Activated CD8-positive, alpha-beta memory T cell treated with anti-CD3 and anti-CD28 coated beads, Interleukin-2, amount 50 U/mL, for 1 hour (primary cell): ENCODE measurements around the gene CKMT1B.
"Not testable (repeated sequence)": the region's sequence is repeated elsewhere in the genome, so short reads cannot be mapped to it uniquely, and the experiment has no call there.

Experiments used
- DNase-seq: peaks from one replicate; pipeline ENCODE4 v3.0.0-alpha.2; 2020; ENCODE audit errors: extremely low read depth

The CKMT1B gene

DNA sequence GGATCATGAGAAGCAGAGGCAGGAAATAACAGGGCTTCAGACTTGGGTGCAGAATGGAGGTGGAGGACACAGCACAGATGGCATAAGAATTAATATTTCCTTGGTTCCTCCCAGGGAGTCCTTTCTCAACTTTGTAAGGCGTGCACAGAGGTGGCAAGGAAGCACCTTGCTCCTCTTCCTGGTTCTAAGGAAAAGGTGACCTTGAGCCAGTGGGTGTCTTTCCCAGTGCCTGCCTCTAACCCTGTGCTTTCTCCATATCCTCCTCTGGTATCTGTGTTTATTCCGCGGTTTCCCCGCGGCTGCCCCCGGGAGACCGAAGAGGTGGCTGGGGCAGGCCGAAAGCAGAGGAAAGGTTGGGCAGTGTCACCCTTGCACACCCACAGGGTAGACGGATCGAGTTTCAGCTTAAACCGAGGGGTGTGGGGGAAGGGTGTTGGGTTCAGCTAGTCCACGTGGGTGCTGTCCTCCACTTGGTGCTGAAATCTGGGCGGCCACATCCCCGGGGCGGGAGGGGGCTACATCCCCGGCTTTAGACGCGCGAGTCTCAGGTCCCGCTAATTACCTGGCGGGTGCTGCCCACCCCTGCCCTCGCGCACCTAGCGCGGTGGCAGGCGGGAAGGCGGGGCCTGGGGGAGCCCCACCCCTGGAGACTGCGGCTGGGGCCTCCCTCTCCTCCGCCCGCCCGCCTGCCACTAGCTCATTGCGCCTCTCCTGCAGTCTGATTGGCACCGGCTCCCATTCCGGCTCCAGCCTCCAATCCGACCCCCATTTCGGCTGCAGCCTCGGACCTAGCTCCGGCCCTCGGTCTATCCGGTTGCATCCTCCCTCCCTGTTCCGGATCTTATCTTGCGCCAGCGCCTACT is at the start of gene CKMT1B:
Gene CKMT1B (plus strand): TSS at position 700 of the 863 bp plus-strand sequence. CDS start 192 bp downstream, outside the sequence.
- DNase-seq = not testable (repeated sequence)

DNA sequence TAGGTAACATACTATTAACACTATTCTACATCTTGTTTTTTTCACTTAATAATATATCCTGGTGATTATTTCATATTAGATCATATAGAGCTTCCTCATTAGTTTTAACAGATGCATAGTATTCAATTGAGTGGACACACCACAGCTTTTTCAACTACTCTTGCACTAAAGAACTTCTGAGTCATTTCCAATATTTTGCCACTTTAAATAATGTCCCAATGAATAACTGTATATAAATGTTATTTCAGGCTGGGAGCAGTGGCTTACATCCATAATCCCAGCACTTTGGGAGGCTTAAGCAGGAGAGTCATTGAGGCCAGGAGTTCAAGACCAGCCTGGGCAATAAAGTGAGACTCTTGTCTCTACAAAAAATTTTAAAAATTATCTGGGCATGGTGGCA is 49.6 kb upstream of the CKMT1B start:
- no peak for DNase-seq

DNA sequence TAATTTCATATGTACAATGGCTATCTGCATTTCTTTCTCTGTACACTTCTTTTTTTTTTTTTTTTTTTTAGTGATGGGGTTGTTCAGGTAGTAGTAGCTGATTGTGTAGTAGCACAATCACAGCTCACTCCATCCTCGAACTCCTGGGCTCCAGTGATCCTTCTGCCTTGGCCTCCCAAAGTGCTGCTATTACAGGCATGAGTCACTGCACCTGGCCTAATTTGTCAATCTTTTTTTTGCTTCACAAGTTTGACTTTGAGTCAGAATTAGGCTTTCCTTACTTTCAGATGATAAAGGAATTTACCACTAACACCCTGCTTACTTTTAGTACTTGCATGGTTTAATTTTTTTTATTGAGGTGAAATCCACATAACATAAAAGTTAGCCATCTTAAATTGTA is 48.4 kb upstream of the CKMT1B start:
- DNase-seq = no peak

DNA sequence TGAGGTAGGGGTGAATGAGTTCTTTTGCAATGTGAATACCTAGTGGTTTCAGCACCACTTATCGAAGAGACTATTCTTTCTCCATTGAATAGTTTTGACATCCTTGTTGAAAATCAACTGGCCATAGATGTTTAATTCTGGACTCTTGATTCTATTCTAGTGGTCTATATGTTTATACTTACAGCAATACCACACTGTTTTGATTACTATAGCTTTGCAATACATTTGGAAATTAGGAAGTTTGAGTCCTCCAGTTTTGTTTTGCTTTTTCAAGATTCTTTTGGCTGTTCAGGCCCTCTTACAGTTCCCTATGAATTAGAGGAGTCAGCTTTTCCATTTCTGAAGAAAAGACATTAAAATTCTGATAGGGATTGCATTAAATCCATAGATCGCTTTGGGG is 46.3 kb upstream of the CKMT1B start:
- no peak for DNase-seq

DNA sequence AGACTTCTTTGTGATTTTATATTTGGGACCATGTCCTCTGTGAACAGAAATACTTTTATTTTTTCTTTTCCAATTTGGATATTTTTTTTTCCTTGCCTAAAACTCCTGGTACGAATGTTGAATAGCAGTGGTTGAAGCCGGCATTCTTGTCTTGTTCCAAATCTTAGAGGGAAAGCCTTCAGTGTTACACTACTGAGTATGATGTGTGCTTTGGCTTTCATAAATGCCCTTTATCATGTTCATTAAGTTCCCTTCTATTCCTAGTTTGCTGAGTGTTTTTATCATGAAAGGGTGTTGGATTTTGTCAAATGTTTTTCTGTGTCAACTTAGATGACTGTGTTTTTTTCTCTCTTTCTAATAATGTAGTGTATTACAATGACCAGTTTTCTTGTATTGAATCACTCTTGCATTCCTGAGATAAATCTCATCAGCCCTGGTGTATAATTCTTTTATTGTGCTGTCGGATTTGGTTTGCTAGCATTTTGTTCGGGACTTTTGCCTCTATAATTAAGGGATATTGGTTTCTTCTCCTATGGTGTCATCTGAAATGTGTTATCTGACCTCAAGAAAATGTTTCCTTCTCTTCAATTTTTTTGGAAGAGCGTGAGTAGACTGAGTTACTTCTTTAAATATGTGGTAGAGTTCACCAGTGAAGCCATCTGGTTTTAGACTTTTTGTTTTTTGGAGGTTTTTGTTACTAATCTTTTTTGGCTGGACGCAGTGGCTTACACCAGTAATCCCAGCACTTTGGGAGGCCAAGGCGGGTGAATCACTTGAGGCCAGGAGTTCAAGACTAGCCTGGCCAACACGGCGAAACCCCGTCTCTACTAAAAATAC is 43.1 kb upstream of the CKMT1B start:
- DNase-seq = no peak

DNA sequence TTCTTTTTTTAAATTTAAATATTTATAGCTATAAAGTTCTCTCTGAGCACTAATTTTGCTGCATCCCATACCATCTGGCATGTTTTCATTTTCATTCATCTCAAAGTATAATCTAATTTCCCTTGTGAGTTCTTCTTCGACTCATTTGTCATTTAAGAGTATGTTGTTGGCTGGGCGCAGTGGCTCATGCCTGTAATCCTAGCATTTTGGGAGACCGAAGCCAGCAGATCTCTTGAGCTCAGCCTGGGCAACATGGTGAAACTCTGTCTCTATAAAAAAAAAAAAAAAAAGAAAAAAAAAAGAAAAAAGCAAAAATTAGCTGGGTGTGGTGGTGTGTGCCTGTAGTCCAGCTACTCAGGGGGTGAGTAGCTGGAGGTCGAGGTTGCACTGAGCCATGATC is 41.6 kb upstream of the CKMT1B start:
- DNase-seq = no peak

DNA sequence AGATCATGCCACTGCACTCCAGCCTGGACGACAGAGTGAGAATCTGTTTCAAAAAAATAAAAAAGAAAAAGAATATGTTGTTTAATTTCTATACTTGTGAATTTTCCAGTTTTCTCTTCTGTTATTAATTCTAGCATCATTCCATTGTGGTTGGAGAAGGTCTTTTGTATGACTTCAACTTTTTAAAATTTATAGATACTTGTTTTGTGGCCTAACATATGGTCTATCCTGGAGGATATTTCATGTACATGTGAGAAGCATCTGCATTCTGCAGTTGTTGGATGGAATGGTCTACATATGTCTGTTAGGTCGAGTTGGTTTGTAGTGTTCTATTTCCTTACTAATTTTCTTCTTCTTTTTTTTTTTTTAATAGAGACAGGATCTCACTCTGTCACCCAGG is 40.8 kb upstream of the CKMT1B start:
- no peak for DNase-seq

DNA sequence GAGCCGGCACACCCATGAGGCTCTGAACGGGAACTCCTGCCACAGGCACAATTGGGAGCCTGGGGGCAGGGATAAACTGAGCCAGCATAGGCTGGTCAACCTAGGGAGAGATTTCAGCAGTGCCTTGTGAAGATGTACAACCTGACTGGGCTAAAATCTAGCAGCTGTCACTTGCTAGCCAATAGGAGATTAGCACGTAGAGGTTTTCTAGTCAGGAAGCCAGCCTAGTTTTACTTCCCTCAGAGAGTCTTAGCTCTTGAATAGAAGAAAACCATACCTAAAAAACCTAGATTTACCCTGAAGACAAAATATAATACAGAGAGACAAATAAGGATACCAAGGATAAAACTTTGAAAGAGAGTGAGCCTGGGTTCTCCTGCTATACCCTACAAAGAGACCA is 31.1 kb upstream of the CKMT1B start:
- DNase-seq = not testable (repeated sequence)

DNA sequence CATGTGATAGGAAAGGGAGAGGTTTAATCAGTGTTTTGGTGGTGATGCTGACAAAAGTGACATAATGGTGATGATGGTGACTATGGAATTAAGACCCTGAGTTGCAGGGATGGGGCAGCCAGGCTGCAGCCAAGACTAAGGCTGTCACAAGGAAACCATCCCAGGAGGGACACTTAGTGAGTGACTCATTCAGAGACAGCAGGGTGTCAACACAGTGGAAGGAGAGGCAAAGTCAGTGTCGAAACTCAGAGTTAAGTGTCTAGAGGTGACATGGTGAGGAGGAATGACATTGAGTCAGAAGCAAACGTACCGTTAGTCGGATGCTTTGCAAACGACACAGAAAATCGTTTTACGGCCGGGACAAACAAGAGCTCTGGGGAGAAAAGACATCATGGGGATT is 30.0 kb upstream of the CKMT1B start:
- DNase-seq = not testable (repeated sequence)

DNA sequence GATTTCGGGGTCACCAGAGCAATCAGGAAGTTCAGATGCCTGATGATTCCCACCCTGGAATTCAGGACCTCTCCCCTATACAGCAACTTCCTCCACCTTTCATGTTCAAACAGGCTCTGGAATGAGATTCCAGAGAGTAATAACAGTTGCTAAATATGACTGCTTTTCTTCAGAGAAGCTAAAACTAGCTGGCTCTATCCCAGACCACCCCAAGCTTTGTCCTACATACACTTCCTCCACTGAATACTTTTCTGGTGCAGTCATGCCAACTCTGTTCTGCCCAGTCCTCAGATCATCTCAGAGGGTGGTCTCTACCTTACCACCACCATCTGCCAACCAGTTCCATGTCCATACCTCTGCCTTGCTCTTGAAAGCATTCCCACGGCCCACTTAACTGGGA is 27.2 kb upstream of the CKMT1B start:
- DNase-seq = not testable (repeated sequence)

DNA sequence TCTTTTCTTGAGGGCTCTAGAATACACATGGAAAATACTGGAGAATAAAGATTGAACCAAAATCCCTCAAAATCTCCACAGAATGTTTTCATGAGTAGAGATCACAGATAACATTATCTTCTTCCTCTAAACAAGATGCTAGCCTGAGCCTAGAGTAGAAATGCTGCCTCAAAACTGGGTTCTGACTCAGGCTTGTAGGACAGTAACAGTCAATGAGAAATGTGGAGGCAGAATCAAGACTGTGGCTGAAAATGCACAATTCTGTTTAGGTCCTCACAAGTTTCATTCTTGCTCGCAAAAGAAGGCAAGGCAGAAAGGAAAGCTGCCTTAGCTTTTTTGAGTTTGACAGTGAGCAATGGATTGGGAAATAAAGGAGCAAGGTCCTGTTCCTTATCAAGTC is 19.2 kb upstream of the CKMT1B start:
- DNase-seq = not testable (repeated sequence)

DNA sequence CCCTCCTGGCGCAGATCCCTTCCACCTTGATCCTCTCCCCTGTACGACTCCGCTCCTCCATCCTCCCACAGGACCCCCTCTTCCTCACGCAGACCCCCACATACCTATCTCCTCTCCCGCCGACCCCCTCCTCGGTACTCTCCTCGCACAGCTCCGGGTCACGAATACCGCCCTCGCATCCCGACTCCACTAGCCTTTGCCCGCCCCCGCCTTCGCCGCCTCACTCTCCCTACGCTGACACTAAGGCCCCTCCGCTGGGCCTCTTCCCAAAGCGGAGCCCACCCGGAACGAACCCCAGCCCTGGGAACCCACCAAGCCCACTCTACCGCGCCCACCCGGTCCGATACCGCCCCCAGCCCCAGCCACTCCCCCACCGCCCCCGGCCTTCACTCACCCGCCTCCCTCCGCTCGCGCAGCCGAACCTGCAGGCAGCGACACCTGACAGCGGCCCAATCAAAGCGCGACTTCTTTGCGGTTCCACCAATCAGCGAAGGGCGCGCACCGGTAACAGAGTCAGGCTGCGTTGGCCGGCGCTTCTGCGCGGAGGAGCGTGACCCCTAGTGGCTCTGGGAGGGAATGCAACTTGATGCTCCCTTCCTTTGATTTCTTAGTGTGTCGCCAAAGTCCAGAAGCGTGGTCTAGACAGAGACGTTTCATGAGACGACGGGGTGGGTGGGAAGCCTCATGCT is 3.9 kb upstream of the CKMT1B start, which contains the start of gene PPIP5K1:
Gene PPIP5K1 (minus strand): TSS at position 431 of the 689 bp plus-strand sequence. CDS start 5,704 bp downstream, outside the sequence.
- not testable (repeated sequence) for DNase-seq

DNA sequence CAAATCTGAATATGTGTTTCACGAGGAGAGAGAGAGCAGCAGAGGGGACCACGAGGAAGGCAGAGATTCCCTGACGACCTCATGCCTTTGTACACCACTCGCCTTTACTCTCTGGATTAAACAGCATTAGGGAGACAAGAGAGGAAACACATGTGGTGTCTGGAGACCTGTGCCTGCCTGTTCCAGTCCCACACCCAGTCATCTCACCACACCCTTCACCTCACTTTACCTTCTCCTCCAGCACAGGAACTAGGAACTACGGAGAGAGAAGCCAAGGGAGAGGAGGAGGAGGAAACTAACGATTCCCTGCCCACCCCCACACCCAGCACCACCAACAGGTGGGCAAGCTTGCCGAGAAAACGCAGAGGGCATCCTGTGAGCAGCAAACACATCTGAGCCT is 986 bp upstream of the CKMT1B start:
- DNase-seq = not testable (repeated sequence)

DNA sequence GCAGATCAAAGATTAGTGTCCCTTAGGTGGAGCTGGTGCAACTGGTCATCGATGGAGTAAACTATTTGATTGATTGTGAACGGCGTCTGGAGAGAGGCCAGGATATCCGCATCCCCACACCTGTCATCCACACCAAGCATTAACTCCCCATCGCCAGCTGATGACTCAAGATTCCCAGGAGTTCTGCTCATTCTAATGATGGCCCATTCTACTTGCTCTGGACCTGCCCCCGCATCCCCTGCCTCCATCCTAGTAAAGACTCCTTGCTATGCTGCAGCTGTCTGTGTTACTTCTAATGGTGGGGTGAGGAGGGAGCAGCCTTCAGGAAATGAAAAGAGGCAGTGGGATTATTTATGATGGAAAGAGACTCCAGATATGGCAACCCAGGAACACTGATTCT is 5.3 kb downstream of the CKMT1B start:
- DNase-seq = not testable (repeated sequence)

DNA sequence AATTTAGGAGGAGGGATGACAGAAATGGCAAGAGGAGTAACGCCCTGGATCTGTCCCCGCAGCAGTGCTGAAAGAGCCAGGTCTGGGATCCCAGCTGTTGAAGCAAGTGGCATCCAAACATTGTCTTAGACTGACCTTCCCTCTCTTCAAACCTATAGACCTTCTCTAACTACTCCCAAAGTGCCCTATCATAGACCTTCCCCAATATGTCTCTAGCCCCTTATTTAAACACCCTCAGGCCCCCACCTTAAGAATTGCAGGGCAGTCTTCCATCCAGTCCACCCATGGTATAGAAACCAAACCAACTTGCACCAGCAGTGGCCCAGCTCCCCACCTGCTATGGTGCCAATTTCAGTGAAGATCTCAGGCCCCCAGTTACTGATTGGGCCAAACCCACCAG is 6.4 kb downstream of the CKMT1B start:
- not testable (repeated sequence) for DNase-seq

DNA sequence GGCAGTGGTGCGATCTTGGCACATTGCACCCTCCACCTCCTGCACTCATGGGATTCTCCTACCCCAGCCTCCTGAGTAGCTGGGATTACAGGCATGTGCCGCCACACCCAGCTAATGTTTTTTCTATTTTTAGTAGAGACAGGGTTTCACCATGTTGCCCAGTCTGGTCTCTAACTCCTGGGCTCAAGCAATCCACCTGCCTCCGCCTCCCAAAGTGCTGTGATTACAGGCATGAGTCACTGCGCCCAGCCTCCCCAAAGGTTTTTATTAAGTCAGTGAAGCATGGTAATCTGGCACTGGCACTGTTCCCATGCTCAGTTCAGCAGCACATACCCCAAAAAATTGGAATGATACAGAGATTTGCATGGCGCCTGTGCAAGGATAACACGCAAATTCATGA is 8.4 kb downstream of the CKMT1B start:
- DNase-seq = not testable (repeated sequence)

DNA sequence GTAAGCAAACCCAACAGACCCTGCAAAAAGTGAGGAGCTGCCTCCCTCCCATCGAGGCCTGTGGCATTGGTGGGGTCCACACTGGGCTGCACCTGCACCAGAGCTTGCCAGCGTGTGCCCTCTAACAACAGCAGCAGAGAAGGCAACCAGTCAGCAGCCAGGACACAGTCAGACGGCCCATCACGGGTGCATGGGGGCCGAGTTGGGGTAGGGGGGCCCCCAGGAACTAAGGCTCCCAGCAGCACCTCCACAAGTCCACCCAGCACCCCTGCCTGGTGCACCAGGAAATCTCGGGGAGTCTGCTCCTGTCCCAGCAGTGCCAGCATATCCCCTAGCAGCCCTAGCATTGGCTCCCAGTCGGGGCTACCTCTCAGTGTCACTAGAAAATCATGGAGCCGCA is 23.9 kb downstream of the CKMT1B start:
- not testable (repeated sequence) for DNase-seq

DNA sequence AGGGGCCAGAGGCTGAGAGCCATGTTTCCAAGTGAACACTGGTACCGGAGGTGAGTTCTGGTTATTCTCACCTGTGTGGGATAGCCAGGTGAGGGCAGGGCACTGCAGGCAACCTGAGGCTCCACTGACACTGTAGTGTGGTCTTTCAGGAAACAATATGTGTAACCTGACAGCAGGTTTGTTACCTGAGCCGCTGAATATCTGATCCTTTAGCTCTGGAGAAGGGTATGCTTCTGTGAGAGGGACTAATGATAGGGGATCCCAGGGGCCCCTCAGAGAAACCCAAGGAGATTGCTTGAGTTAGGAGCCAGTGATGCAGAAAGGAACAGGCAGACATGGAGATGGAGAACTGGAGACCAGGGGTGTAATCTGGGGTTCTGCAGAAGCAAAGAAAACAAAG is 24.9 kb downstream of the CKMT1B start, which contains the start of gene STRC:
Gene STRC (minus strand): TSS at position 101 of the 400 bp plus-strand sequence. CDS start 78 bp downstream, at position 23.
- not testable (repeated sequence) for DNase-seq

DNA sequence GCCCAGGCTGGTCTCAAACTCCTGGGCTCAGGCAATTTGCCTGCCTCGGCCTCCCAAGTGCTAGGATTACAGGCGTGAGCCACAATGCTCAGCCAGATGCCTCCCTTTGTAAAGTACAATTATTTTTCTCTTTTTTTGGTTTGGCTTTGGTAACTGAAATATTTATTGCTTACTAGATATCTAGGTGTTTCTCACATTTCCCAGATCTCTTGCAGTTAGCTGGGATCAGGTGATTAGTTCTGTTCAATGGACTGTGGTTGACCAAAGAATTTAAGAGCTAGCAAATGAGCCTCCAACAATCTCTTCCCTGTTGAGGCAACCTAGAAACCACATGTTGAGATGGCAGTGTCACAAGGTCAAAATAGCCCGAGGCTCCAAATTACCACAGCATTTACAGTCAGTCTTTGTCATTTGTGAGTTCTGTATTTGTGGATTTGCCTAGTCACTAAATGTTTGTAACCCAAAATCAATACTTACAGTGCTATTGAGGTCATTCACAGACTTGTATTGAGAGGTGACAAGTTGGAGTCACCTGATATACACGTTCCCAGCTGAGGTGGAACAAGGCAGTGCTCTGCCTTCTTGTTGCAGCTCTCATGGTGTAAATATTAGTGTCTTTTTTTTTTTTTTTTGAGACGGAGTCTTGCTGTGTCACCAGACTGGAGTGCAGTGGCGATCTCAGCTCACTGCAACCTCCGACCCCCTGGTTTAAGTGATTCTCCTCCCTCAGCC is 28.4 kb downstream of the CKMT1B start:
- DNase-seq = not testable (repeated sequence)

DNA sequence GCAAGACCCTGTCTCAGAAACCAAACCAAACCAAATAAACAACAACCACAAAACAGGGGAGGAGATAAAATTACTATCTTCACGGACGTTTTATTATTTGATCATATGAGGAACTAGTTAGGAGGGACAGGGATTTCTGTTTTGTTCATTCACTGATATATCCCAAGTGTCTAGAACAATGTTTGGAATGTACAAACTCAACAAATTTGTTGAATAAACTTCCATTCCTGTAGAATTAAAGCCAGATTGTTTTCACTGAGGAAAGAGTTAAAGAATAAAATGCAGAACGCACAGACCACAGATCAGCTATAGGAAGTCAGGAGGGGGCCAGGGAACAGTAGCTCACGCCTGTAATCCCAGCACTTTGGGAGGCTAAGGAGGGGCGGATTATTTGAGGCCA is 31.3 kb downstream of the CKMT1B start:
- no peak for DNase-seq

DNA sequence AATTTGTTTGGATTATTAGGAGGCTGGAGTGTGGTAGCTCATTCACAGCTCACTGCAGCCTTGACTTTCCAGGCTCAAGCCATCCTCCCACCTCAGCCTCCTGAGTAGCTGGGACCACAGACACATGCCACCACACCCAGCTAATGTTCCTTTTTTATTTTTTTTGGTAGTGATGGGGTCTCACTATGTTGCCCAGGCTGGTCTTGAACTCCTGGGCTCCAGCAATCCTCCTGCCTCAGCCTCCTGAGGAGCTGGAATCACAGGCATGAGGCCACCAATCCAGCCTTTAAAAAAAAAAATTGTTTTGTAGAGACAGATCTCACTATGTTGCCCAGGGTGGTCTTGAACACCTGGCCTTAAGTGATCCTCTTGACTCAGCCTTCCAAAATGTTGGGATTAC is 33.1 kb downstream of the CKMT1B start:
- not testable (repeated sequence) for DNase-seq
